ENCODE results near the gene OR52M1.

The OR52M1 gene

GRCh38 chr11:4565371-4565770 lies 20.4 kb downstream of the OR52M1 start:
- 100% methylated on average over 2 of the region's 3 CpGs for WGBS

GRCh38 chr11:4569075-4569474 lies 24.1 kb downstream of the OR52M1 start:
- H3K27me3 ChIP-seq (ENCODE audit: control insufficient read depth in 1 of 2, insufficient read depth in 1 of 2, low read length in 2 of 2), result no peaks in the 10 kb centered on the region
- no peak overlapping the region for H3K14ac ChIP-seq (ENCODE audit: low read length in 2 of 2)
- no peak overlapping the region for H2BK15ac ChIP-seq (ENCODE audit: low read depth, poor library complexity, severe bottlenecking)
- H3K4ac ChIP-seq (ENCODE audit: low read depth in 1 of 2, low read length in 2 of 2), result no peak overlapping the region
- H4K91ac ChIP-seq (ENCODE audit: low read length), result no peak overlapping the region
- no peaks in the 10 kb centered on the region for H3K36me3 ChIP-seq (ENCODE audit: control insufficient read depth in 1 of 2, insufficient read depth in 2 of 2, low read depth in 1 of 2, low read length in 2 of 2)
- no peak overlapping the region for H2AFZ ChIP-seq (ENCODE audit: low read depth, low read length)
- no peak overlapping the region for H3K23ac ChIP-seq (ENCODE audit: low read length in 2 of 2)
- no peaks in the 10 kb centered on the region for H3K4me1 ChIP-seq (ENCODE audit: control insufficient read depth, insufficient read depth, low read depth, low read length)
- H3K4me2 ChIP-seq (ENCODE audit: low read length, poor library complexity, severe bottlenecking), result no peak overlapping the region
- H3K27ac ChIP-seq (ENCODE audit: low read length, poor library complexity, severe bottlenecking), result no peak overlapping the region
- no peaks in the 10 kb centered on the region for H3K79me1 ChIP-seq (replicated peaks; ENCODE audit: low read length, poor library complexity, severe bottlenecking)
- DNase-seq, result no peak
- no peak overlapping the region for H3K18ac ChIP-seq (ENCODE audit: low read depth in 1 of 2, low read length in 2 of 2)
- no peak overlapping the region for H2BK120ac ChIP-seq (ENCODE audit: low read depth, low read length)
- H3K9ac ChIP-seq (ENCODE audit: low read length), result no peak overlapping the region
- H3K9me3 ChIP-seq (ENCODE audit: control insufficient read depth, low read length), result no peaks in the 10 kb centered on the region
- H2AK5ac ChIP-seq (ENCODE audit: low read length, severe bottlenecking), result no peak overlapping the region
- H3K4me3 ChIP-seq (ENCODE audit: insufficient read depth in 1 of 2, low read depth in 1 of 2, low read length in 2 of 2), result no peak overlapping the region
- no peak overlapping the region for H2BK5ac ChIP-seq (ENCODE audit: low read depth, low read length, poor library complexity, severe bottlenecking)
- H2BK12ac ChIP-seq (ENCODE audit: low read length in 2 of 2), result no peak overlapping the region
- WGBS, result 88% methylated on average over 17 of the region's 18 CpGs
- H4K8ac ChIP-seq (ENCODE audit: low read length), result no peak overlapping the region

More at GRCh38 chr11:4565371-4565770, 20.4 kb downstream of the OR52M1 start:
- Histone ChIP-seq H3K4me3 (ENCODE audit: insufficient read depth in 1 of 2, low read depth in 1 of 2, low read length in 2 of 2) (no peak overlapping the region), H3K27ac (ENCODE audit: low read length, poor library complexity, severe bottlenecking) (no peak overlapping the region), H3K36me3 (ENCODE audit: control insufficient read depth in 1 of 2, insufficient read depth in 2 of 2, low read depth in 1 of 2, low read length in 2 of 2) (no peaks in the 10 kb centered on the region), H3K4me1 (ENCODE audit: control insufficient read depth, insufficient read depth, low read depth, low read length) (no peaks in the 10 kb centered on the region), H3K14ac (ENCODE audit: low read length in 2 of 2) (no peak overlapping the region), H2BK5ac (ENCODE audit: low read depth, low read length, poor library complexity, severe bottlenecking) (no peak overlapping the region), H2BK15ac (ENCODE audit: low read depth, poor library complexity, severe bottlenecking) (no peak overlapping the region), H3K9me3 (ENCODE audit: control insufficient read depth, low read length) (no peaks in the 10 kb centered on the region), H3K4me2 (ENCODE audit: low read length, poor library complexity, severe bottlenecking) (no peak overlapping the region), H2AK5ac (ENCODE audit: low read length, severe bottlenecking) (no peak overlapping the region), H3K4ac (ENCODE audit: low read depth in 1 of 2, low read length in 2 of 2) (no peak overlapping the region), H4K8ac (ENCODE audit: low read length) (no peak overlapping the region), H2BK120ac (ENCODE audit: low read depth, low read length) (no peak overlapping the region), H3K79me1 (replicated peaks; ENCODE audit: low read length, poor library complexity, severe bottlenecking) (no peaks in the 10 kb centered on the region), H2BK12ac (ENCODE audit: low read length in 2 of 2) (no peak overlapping the region), H3K9ac (ENCODE audit: low read length) (no peak overlapping the region), H3K27me3 (ENCODE audit: control insufficient read depth in 1 of 2, insufficient read depth in 1 of 2, low read length in 2 of 2) (no peaks in the 10 kb centered on the region), H3K23ac (ENCODE audit: low read length in 2 of 2) (no peak overlapping the region), H2AFZ (ENCODE audit: low read depth, low read length) (no peak overlapping the region), H4K91ac (ENCODE audit: low read length) (no peak overlapping the region), H3K18ac (ENCODE audit: low read depth in 1 of 2, low read length in 2 of 2) (no peak overlapping the region)
- DNase-seq, result no peak

GRCh38 chr11:4576880-4577279 lies 31.9 kb downstream of the OR52M1 start:
- no peak overlapping the region for H3K23ac ChIP-seq (ENCODE audit: low read length in 2 of 2)
- H3K27me3 ChIP-seq (ENCODE audit: control insufficient read depth in 1 of 2, insufficient read depth in 1 of 2, low read length in 2 of 2), result peaks cover 0 to 3% of the 10 kb centered on the region in 2 experiments
- H2BK12ac ChIP-seq (ENCODE audit: low read length in 2 of 2), result no peak overlapping the region
- H2AK5ac ChIP-seq (ENCODE audit: low read length, severe bottlenecking), result no peak overlapping the region
- no peak overlapping the region for H2AFZ ChIP-seq (ENCODE audit: low read depth, low read length)
- WGBS, result 32% methylated on average over 3 of the region's 3 CpGs
- no peak overlapping the region for H3K18ac ChIP-seq (ENCODE audit: low read depth in 1 of 2, low read length in 2 of 2)
- no peak overlapping the region for H3K27ac ChIP-seq (ENCODE audit: low read length, poor library complexity, severe bottlenecking)
- H3K4ac ChIP-seq (ENCODE audit: low read depth in 1 of 2, low read length in 2 of 2), result no peak overlapping the region
- DNase-seq, result no peak
- H4K91ac ChIP-seq (ENCODE audit: low read length), result no peak overlapping the region
- no peak overlapping the region for H3K4me3 ChIP-seq (ENCODE audit: insufficient read depth in 1 of 2, low read depth in 1 of 2, low read length in 2 of 2)
- no peak overlapping the region for H3K4me2 ChIP-seq (ENCODE audit: low read length, poor library complexity, severe bottlenecking)
- H2BK120ac ChIP-seq (ENCODE audit: low read depth, low read length), result no peak overlapping the region
- no peaks in the 10 kb centered on the region for H3K36me3 ChIP-seq (ENCODE audit: control insufficient read depth in 1 of 2, insufficient read depth in 2 of 2, low read depth in 1 of 2, low read length in 2 of 2)
- H3K14ac ChIP-seq (ENCODE audit: low read length in 2 of 2), result no peak overlapping the region
- no peak overlapping the region for H3K9ac ChIP-seq (ENCODE audit: low read length)
- H3K79me1 ChIP-seq (replicated peaks; ENCODE audit: low read length, poor library complexity, severe bottlenecking), result no peaks in the 10 kb centered on the region
- no peaks in the 10 kb centered on the region for H3K4me1 ChIP-seq (ENCODE audit: control insufficient read depth, insufficient read depth, low read depth, low read length)
- H2BK15ac ChIP-seq (ENCODE audit: low read depth, poor library complexity, severe bottlenecking), result no peak overlapping the region
- H3K9me3 ChIP-seq (ENCODE audit: control insufficient read depth, low read length), result no peaks in the 10 kb centered on the region
- H2BK5ac ChIP-seq (ENCODE audit: low read depth, low read length, poor library complexity, severe bottlenecking), result no peak overlapping the region
- no peak overlapping the region for H4K8ac ChIP-seq (ENCODE audit: low read length)

GRCh38 chr11:4577761-4578160 lies 32.8 kb downstream of the OR52M1 start:
- 50% methylated on average over 1 of the region's 2 CpGs for WGBS

More at GRCh38 chr11:4577761-4578160, 32.8 kb downstream of the OR52M1 start:
- H2BK5ac ChIP-seq (ENCODE audit: low read depth, low read length, poor library complexity, severe bottlenecking), result no peak overlapping the region
- H3K4ac ChIP-seq (ENCODE audit: low read depth in 1 of 2, low read length in 2 of 2), result no peak overlapping the region
- peaks cover 0 to 3% of the 10 kb centered on the region in 2 experiments for H3K27me3 ChIP-seq (ENCODE audit: control insufficient read depth in 1 of 2, insufficient read depth in 1 of 2, low read length in 2 of 2)
- H2BK12ac ChIP-seq (ENCODE audit: low read length in 2 of 2), result no peak overlapping the region
- H3K4me1 ChIP-seq (ENCODE audit: control insufficient read depth, insufficient read depth, low read depth, low read length), result no peaks in the 10 kb centered on the region
- H3K4me3 ChIP-seq (ENCODE audit: insufficient read depth in 1 of 2, low read depth in 1 of 2, low read length in 2 of 2), result no peak overlapping the region
- H2BK120ac ChIP-seq (ENCODE audit: low read depth, low read length), result no peak overlapping the region
- no peak overlapping the region for H2BK15ac ChIP-seq (ENCODE audit: low read depth, poor library complexity, severe bottlenecking)
- no peak overlapping the region for H3K14ac ChIP-seq (ENCODE audit: low read length in 2 of 2)
- no peak overlapping the region for H3K18ac ChIP-seq (ENCODE audit: low read depth in 1 of 2, low read length in 2 of 2)
- no peak overlapping the region for H3K23ac ChIP-seq (ENCODE audit: low read length in 2 of 2)
- no peak overlapping the region for H2AK5ac ChIP-seq (ENCODE audit: low read length, severe bottlenecking)
- H3K9me3 ChIP-seq (ENCODE audit: control insufficient read depth, low read length), result no peaks in the 10 kb centered on the region
- no peak overlapping the region for H2AFZ ChIP-seq (ENCODE audit: low read depth, low read length)
- no peak for DNase-seq
- H4K8ac ChIP-seq (ENCODE audit: low read length), result no peak overlapping the region
- H3K27ac ChIP-seq (ENCODE audit: low read length, poor library complexity, severe bottlenecking), result no peak overlapping the region
- H3K4me2 ChIP-seq (ENCODE audit: low read length, poor library complexity, severe bottlenecking), result no peak overlapping the region
- no peaks in the 10 kb centered on the region for H3K36me3 ChIP-seq (ENCODE audit: control insufficient read depth in 1 of 2, insufficient read depth in 2 of 2, low read depth in 1 of 2, low read length in 2 of 2)
- H3K9ac ChIP-seq (ENCODE audit: low read length), result no peak overlapping the region
- H3K79me1 ChIP-seq (replicated peaks; ENCODE audit: low read length, poor library complexity, severe bottlenecking), result no peaks in the 10 kb centered on the region
- no peak overlapping the region for H4K91ac ChIP-seq (ENCODE audit: low read length)

Measured in mesenchymal stem cell (in vitro differentiated cells and primary cell).